ENCODE measurements around the gene APOF.
"Not testable (repeated sequence)": the region's sequence is repeated elsewhere in the genome, so short reads cannot be mapped to it uniquely, and the experiment has no call there.

The APOF gene

GRCh38 chr12:56339158-56339422 lies 23.6 kb downstream of the APOF start:
- no peak overlapping the region for H3K4me3 ChIP-seq (ENCODE audit: low read depth, low read length)
- ChIA-PET POLR2A (no interaction called here), CTCF (no interaction called here)
- no peak for DNase-seq (ENCODE audit: low read depth, low spot score)
- no peak for TF ChIP-seq CTCF (IDR thresholded peaks at IDR 0.05; ENCODE audit: insufficient read depth, low read length, missing control alignments)

GRCh38 chr12:56338308-56339157 lies 24.1 kb downstream of the APOF start, which contains the start of gene IL23A:
TSS of gene IL23A (plus strand) at chr12:56338884. CDS start at chr12:56339045, 161 bp downstream.
- POLR2A ChIA-PET = interaction anchor here (0.8 to 0.9 kb wide), 2 partner anchors 10 to 23 kb away, joined by 3 to 4 read pairs; partner anchors contain the start of gene CNPY2
- DNase-seq (ENCODE audit: low read depth, low spot score) = no peak
- TF ChIP-seq CTCF (IDR thresholded peaks at IDR 0.05; ENCODE audit: insufficient read depth, low read length, missing control alignments) = no peak
- no peak within 1 kb of the TSS for H3K4me3 ChIP-seq (ENCODE audit: low read depth, low read length)
- CTCF ChIA-PET = interaction anchor here (1.1 kb wide), 1 partner anchor 13 kb away, joined by 3 read pairs; no protein-coding TSS in a partner anchor

- H3K4me3 ChIP-seq (ENCODE audit: low read depth, low read length) = no peak overlapping the region
- ChIA-PET POLR2A (interaction anchor here (0.8 to 0.9 kb wide), 2 partner anchors 11 to 22 kb away, joined by 3 to 4 read pairs; partner anchors contain the start of gene CNPY2), CTCF (interaction anchor here (0.6 to 1.2 kb wide), 3 partner anchors 12 to 239 kb away, joined by 3 read pairs; no protein-coding TSS in a partner anchor)
- TF ChIP-seq CTCF (IDR thresholded peaks at IDR 0.05; ENCODE audit: insufficient read depth, low read length, missing control alignments) = no peak
- DNase-seq (ENCODE audit: low read depth, low spot score) = no peak
These were observed 24.9 kb downstream of the APOF start for GRCh38 chr12:56337753-56338251.

- H3K4me3 ChIP-seq (ENCODE audit: low read depth, low read length) = no peak overlapping the region
- no peak for DNase-seq (ENCODE audit: low read depth, low spot score)
- POLR2A ChIA-PET = interaction anchor here (0.7 kb wide), 1 partner anchor 21 kb away, joined by 3 read pairs; the partner anchor contains the start of gene CNPY2
- CTCF ChIA-PET = interaction anchor here (1.1 to 1.2 kb wide), 2 partner anchors 127 kb away, joined by 3 read pairs; no protein-coding TSS in a partner anchor
- TF ChIP-seq CTCF (IDR thresholded peaks at IDR 0.05; ENCODE audit: insufficient read depth, low read length, missing control alignments) = no peak
These were observed 26.1 kb downstream of the APOF start for GRCh38 chr12:56336361-56337167.

- POLR2A ChIA-PET = interaction anchor here (0.5 to 0.7 kb wide), 2 partner anchors 12 to 20 kb away, joined by 3 read pairs; partner anchors contain the start of gene CNPY2
- not testable (repeated sequence) for DNase-seq (ENCODE audit: low read depth, low spot score); H3K4me3 ChIP-seq (ENCODE audit: low read depth, low read length)
- CTCF ChIA-PET = interaction anchor here (1.1 kb wide), 1 partner anchor 128 kb away, joined by 3 read pairs; no protein-coding TSS in a partner anchor
These were observed 27.1 kb downstream of the APOF start for GRCh38 chr12:56335527-56335926.

GRCh38 chr12:56334490-56334793 lies 28.2 kb downstream of the APOF start:
- no peak for DNase-seq (ENCODE audit: low read depth, low spot score)
- ChIA-PET CTCF (interaction anchor here (0.7 to 2.0 kb wide), 5 partner anchors 10 to 26 kb away, joined by 3 to 14 read pairs (median 5); partner anchors contain the start of gene STAT2), POLR2A (interaction anchor here (1.5 kb wide), 1 partner anchor 26 kb away, joined by 4 read pairs; the partner anchor contains the start of gene STAT2)

More at GRCh38 chr12:56334490-56334793, 28.2 kb downstream of the APOF start:
- TF ChIP-seq CTCF (IDR thresholded peaks at IDR 0.05; ENCODE audit: insufficient read depth, low read length, missing control alignments) = no peak
- peak overlapping the region; percentile 67 for H3K4me3 ChIP-seq (ENCODE audit: low read depth, low read length)
